K562 (cell line): Measurements from ENCODE around the gene NBR1. TPM values are rescaled to one million over a fixed set of nuclear protein-coding genes. Genes with fewer than 3 reads are reported as not detected.

Source experiments
- BRF1 ChIP-seq: IDR thresholded peaks from 3 replicates; pipeline ENCODE4 v1.6.1; 2011; ENCODE audit warnings: borderline replicate concordance, mild to moderate bottlenecking; ENCODE audit not compliant: insufficient read length; ENCODE audit errors: extremely low read depth
- CREM ChIP-seq: IDR thresholded peaks from 2 replicates; pipeline ENCODE4 v1.6.1; 2014; ENCODE audit warnings: antibody characterized with exemption, low read depth
- EZH2 ChIP-seq: IDR thresholded peaks from 2 replicates; pipeline ENCODE4 v1.6.1; 2012; ENCODE audit warnings: low read depth, mild to moderate bottlenecking, inconsistent platforms, low read length, borderline replicate concordance
- GATAD2B ChIP-seq: fragments of 450-650 bp; IDR thresholded peaks from 2 replicates; pipeline ENCODE4 v1.6.1; 2017; ENCODE audit warnings: mild to moderate bottlenecking, borderline replicate concordance
- KLF6 ChIP-seq: fragments of 250-450 bp; sonication (Bioruptor Pico); IDR thresholded peaks from 2 replicates; pipeline ENCODE4 v1.4.0; 2020; ENCODE audit warnings: mild to moderate bottlenecking, moderate library complexity, borderline replicate concordance
- NR4A1 ChIP-seq, 2 experiments: fragments of 250-450 bp in 1 of 2; fragments of 450-650 bp in 1 of 2; sonication (Bioruptor Pico) in 1 of 2; IDR thresholded peaks; 2 replicates each; pipeline versions ENCODE4 v1.4.0 to v1.6.1; 2016 to 2020; ENCODE audit warnings: mild to moderate bottlenecking in 2 of 2, missing compliant biosample characterization in 1 of 2, missing genetic modification characterization in 1 of 2, moderate library complexity in 1 of 2
- RBM15 ChIP-seq: fragments of 200-400 bp; formaldehyde crosslinking; IDR thresholded peaks from 2 replicates; pipeline ENCODE4 v1.6.1; 2018; ENCODE audit warnings: mild to moderate bottlenecking, low read length, moderate library complexity; ENCODE audit not compliant: insufficient read depth
- RBM25 ChIP-seq: fragments of 200-400 bp; formaldehyde crosslinking; IDR thresholded peaks from 2 replicates; pipeline ENCODE4 v1.6.1; 2018; ENCODE audit warnings: low read length, low read depth, moderate library complexity; ENCODE audit not compliant: severe bottlenecking
- RCOR1 ChIP-seq, 2 experiments: IDR thresholded peaks; 2 replicates each; pipeline ENCODE4 v1.6.1; 2012; ENCODE audit warnings: low read depth in 2 of 2, low read length in 2 of 2, borderline replicate concordance in 1 of 2, improper control_type of control experiment in 1 of 2
- RFX1 ChIP-seq: fragments of 450-650 bp; IDR thresholded peaks from 2 replicates; pipeline ENCODE4 v1.6.1; 2016; ENCODE audit warnings: mild to moderate bottlenecking, moderate library complexity
- SIX5 ChIP-seq, 2 experiments: IDR thresholded peaks; 2 replicates each; pipeline ENCODE4 v1.6.1; 2011; ENCODE audit warnings: low read length in 2 of 2, borderline replicate concordance in 1 of 2, low read depth in 1 of 2, mild to moderate bottlenecking in 1 of 2, moderate library complexity in 1 of 2; ENCODE audit not compliant: insufficient read depth in 1 of 2
- TBL1XR1 ChIP-seq, 2 experiments: IDR thresholded peaks; 2 replicates each; pipeline ENCODE4 v1.6.1; 2012; ENCODE audit warnings: improper control_type of control experiment in 2 of 2, low read length in 2 of 2, mild to moderate bottlenecking in 1 of 2
- TCFL5 ChIP-seq: fragments of 250-450 bp; sonication (Bioruptor Pico); conservative IDR thresholded peaks from 2 replicates; pipeline ENCODE4 v1.6.1; 2021; ENCODE audit warnings: mild to moderate bottlenecking, moderate library complexity, matching md5 sums
- ZKSCAN8 ChIP-seq: fragments of 200-800 bp; sonication (Bioruptor generic); IDR thresholded peaks from 2 replicates; pipeline ENCODE4 v1.6.1; 2016; ENCODE audit warnings: missing genetic modification characterization, missing compliant biosample characterization
- ZNF134 ChIP-seq: fragments of 250-450 bp; sonication (Bioruptor Pico); conservative IDR thresholded peaks from 2 replicates; pipeline ENCODE4 v1.4.0; 2020
- ZNF263 ChIP-seq: sonication (generic); formaldehyde crosslinking; IDR thresholded peaks from 2 replicates; pipeline ENCODE4 v1.8.0; 2022; ENCODE audit warnings: mild to moderate bottlenecking, missing genetic modification reagents, borderline replicate concordance
- ZNF354B ChIP-seq: fragments of 250-450 bp; sonication (Bioruptor Pico); IDR thresholded peaks from 2 replicates; pipeline ENCODE4 v1.4.0; 2020
- polyA plus RNA-seq, 8 experiments: library from polyadenylated mRNA; depleted of rRNA in 4 of 8; stranded (reverse) in 5 of 8; unstranded in 3 of 8; fragments of >200 nt; fragmentation: Nextera tagmentation in 2 of 8; fragmentation: Illumina TruSeq in 1 of 8; extraction: Ambion mirVana in 2 of 8; extraction: Trizol in 1 of 8; gene quantifications; 2 replicates each; pipeline versions ENCODE4 v1.2.1 to v1.2.3, GENCODE V29; 2011 to 2014; ENCODE audit warnings: inconsistent platforms in 1 of 8, missing spikeins in 1 of 8
- total RNA-seq, 7 experiments: library from RNA; depleted of rRNA in 6 of 7; stranded (reverse); fragments of >200 nt in 6 of 7; fragmentation: Illumina TruSeq in 2 of 7; extraction: Trizol in 2 of 7; gene quantifications; 2 replicates each; pipeline versions ENCODE4 v1.2.1 to v1.2.3, GENCODE V29; 2011 to 2021; ENCODE audit warnings: low replicate concordance in 1 of 7
- TF ChIP-seq, protein P1 (sequence below), 2 experiments: fragments of 450-650 bp in 1 of 2; sonication (generic) in 1 of 2; formaldehyde crosslinking in 1 of 2; IDR thresholded peaks in 1 of 2; conservative IDR thresholded peaks in 1 of 2; 2 replicates each; pipeline versions ENCODE4 v1.6.1 to v1.8.1; 2016 to 2023; ENCODE audit warnings: mild to moderate bottlenecking in 2 of 2, moderate library complexity in 2 of 2, inconsistent platforms in 1 of 2, missing genetic modification reagents in 1 of 2
- TF ChIP-seq, protein P2 (sequence below): fragments of 250-450 bp; sonication (Bioruptor Pico); IDR thresholded peaks from 2 replicates; pipeline ENCODE4 v1.8.0; 2022; ENCODE audit warnings: moderate library complexity, mild to moderate bottlenecking, inconsistent platforms
- TF ChIP-seq, protein P3 (sequence below), 2 experiments: fragments of 450-650 bp; IDR thresholded peaks; 2 replicates each; pipeline ENCODE4 v1.6.1; 2016
- TF ChIP-seq, protein P4 (sequence below): fragments of 250-450 bp; sonication (Bioruptor Pico); IDR thresholded peaks from 2 replicates; pipeline ENCODE4 v1.5.0; 2021

NBR1 gene
- total and polyA plus RNA-seq, 9 of the 15 experiments (the other 6 are each of a cell fraction or from before 2014, with no cell fraction given) = 4.2 to 70.1 (median 39.9) TPM

DNA sequence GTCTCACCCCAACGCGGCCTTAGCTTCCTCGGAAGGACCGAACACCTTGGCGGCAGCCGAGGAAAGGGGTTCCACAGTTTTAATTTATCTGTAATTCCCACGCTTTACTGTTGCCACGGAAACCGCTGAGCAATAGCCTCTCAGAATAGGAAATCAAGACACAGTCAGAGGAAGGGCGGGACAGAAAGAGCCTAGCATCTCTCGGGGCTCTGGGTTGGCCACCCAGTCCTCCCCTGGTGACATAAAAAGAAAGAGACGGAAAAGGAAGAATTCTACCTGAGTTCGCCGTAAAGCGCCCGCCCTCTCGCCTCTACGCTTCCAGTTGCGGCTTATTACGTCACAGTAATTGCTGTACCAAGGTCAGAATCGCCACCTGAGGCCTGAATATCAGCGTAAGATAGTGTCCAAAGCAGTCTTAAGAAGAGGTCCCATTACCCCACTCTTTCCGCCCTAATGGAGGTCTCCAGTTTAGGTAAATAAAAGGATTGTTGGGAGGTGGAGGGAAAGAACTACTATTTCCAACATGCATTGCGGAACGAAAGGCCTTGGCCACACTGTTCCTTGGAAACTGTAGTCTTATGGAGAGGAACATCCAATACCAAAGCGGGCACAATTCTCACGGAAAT lies 761 bp upstream of the NBR1 start (continued):
- TF ChIP-seq, protein P1, sequence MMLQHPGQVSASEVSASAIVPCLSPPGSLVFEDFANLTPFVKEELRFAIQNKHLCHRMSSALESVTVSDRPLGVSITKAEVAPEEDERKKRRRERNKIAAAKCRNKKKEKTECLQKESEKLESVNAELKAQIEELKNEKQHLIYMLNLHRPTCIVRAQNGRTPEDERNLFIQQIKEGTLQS (IDR thresholded peaks at IDR 0.05) = peak; percentile 89
- TF ChIP-seq, protein P1 (CRISPR knock-in tag; conservative IDR thresholded peaks at IDR 0.05) = 0 out of 2 replicates have a peak, but pooled peaks have one; percentile 16
- TF ChIP-seq TBL1XR1 (IDR thresholded peaks at IDR 0.05; ENCODE audit: low read length in 2 of 2) = peak in 1 of 2 experiments; percentile 87; a peak in 2 of 4 replicates
- TF ChIP-seq, protein P2, sequence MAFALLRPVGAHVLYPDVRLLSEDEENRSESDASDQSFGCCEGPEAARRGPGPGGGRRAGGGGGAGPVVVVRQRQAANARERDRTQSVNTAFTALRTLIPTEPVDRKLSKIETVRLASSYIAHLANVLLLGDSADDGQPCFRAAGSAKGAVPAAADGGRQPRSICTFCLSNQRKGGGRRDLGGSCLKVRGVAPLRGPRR (CRISPR knock-in tag) = no peak
- TF ChIP-seq KLF6 (CRISPR knock-in tag) = no peak
- TF ChIP-seq BRF1 = no peak
- TF ChIP-seq ZNF263 (CRISPR knock-in tag) = peak; percentile 67; the same call in 1 of the 2 replicates
- no peak; the same call in 1 of the 2 replicates for TF ChIP-seq NR4A1 (CRISPR knock-in tag; IDR thresholded peaks at IDR 0.05)
- TF ChIP-seq NR4A1 (tag; IDR thresholded peaks at IDR 0.05) = peak; percentile 63; the same call in 1 of the 2 replicates
- TF ChIP-seq, protein P3, sequence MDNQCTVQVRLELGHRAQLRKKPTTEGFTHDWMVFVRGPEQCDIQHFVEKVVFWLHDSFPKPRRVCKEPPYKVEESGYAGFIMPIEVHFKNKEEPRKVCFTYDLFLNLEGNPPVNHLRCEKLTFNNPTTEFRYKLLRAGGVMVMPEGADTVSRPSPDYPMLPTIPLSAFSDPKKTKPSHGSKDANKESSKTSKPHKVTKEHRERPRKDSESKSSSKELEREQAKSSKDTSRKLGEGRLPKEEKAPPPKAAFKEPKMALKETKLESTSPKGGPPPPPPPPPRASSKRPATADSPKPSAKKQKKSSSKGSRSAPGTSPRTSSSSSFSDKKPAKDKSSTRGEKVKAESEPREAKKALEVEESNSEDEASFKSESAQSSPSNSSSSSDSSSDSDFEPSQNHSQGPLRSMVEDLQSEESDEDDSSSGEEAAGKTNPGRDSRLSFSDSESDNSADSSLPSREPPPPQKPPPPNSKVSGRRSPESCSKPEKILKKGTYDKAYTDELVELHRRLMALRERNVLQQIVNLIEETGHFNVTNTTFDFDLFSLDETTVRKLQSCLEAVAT (IDR thresholded peaks at IDR 0.05) = peak in 1 of 2 experiments; percentile 74; a peak in 2 of 4 replicates
- peak in 1 of 2 experiments; percentile 66; a peak in 2 of 4 replicates for TF ChIP-seq RCOR1 (IDR thresholded peaks at IDR 0.05; ENCODE audit: borderline replicate concordance in 1 of 2, low read depth in 2 of 2, low read length in 2 of 2)
- TF ChIP-seq ZNF354B (CRISPR knock-in tag) = no peak
- peak; percentile 58; the same call in 1 of the 2 replicates for TF ChIP-seq ZKSCAN8 (CRISPR knock-in tag)
- TF ChIP-seq, protein P4, sequence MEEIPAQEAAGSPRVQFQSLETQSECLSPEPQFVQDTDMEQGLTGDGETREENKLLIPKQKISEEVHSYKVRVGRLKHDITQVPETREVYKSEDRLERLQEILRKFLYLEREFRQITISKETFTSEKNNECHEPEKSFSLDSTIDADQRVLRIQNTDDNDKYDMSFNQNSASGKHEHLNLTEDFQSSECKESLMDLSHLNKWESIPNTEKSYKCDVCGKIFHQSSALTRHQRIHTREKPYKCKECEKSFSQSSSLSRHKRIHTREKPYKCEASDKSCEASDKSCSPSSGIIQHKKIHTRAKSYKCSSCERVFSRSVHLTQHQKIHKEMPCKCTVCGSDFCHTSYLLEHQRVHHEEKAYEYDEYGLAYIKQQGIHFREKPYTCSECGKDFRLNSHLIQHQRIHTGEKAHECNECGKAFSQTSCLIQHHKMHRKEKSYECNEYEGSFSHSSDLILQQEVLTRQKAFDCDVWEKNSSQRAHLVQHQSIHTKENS (CRISPR knock-in tag) = no peak
- no peak for TF ChIP-seq TCFL5 (CRISPR knock-in tag)
- peak; percentile 47 for TF ChIP-seq RBM25
- peak in 1 of 2 experiments; percentile 33; a peak in 2 of 4 replicates for TF ChIP-seq SIX5 (IDR thresholded peaks at IDR 0.05; ENCODE audit: borderline replicate concordance in 1 of 2, insufficient read depth in 1 of 2, low read depth in 1 of 2, low read length in 2 of 2)
- no peak for TF ChIP-seq EZH2
- TF ChIP-seq RBM15 = no peak
- TF ChIP-seq GATAD2B = no peak
- TF ChIP-seq ZNF134 = no peak
- TF ChIP-seq RFX1 = peak; percentile 98
- peak; percentile 98 for TF ChIP-seq CREM
